ENCODE results near the gene ANKFY1.

Gene ANKFY1

GRCh38 chr17:4176808-4177472 lies 86.8 kb downstream of the ANKFY1 start:
- no peak for DNase-seq

- DNase-seq, result no peak
Observed at GRCh38 chr17:4175921-4176807, 87.6 kb downstream of the ANKFY1 start.

GRCh38 chr17:4174556-4174955 lies 89.2 kb downstream of the ANKFY1 start:
- no peak for DNase-seq

- DNase-seq, result no peak
Observed at GRCh38 chr17:4173781-4174180, 90.0 kb downstream of the ANKFY1 start.

GRCh38 chr17:4172356-4172755 lies 91.4 kb downstream of the ANKFY1 start:
- DNase-seq, result no peak

GRCh38 chr17:4170639-4171280 lies 93.0 kb downstream of the ANKFY1 start:
- DNase-seq, result no peak

GRCh38 chr17:4167786-4168185 lies 96.0 kb downstream of the ANKFY1 start:
- DNase-seq, result peak; percentile 21

GRCh38 chr17:4166419-4166818 lies 97.4 kb downstream of the ANKFY1 start:
- no peak for DNase-seq

- no peak for DNase-seq
Observed at GRCh38 chr17:4165301-4166010, 98.3 kb downstream of the ANKFY1 start.

- peak; percentile 47 for DNase-seq
Observed at GRCh38 chr17:4163951-4164350, 99.8 kb downstream of the ANKFY1 start.

- DNase-seq, result peak; percentile 27
Observed at GRCh38 chr17:4162775-4163466, 100.9 kb downstream of the ANKFY1 start.

GRCh38 chr17:4162321-4162720 lies 101.5 kb downstream of the ANKFY1 start:
- DNase-seq, result no peak

GRCh38 chr17:4161967-4162305 lies 101.8 kb downstream of the ANKFY1 start:
- DNase-seq, result no peak

- peak; percentile 56 for DNase-seq
Observed at GRCh38 chr17:4161192-4161966, 102.4 kb downstream of the ANKFY1 start.

- DNase-seq, result no peak
Observed at GRCh38 chr17:4160294-4160859, 103.4 kb downstream of the ANKFY1 start.

GRCh38 chr17:4159761-4160160 lies 104.0 kb downstream of the ANKFY1 start:
- no peak for DNase-seq

- DNase-seq, result no peak
Observed at GRCh38 chr17:4157618-4158333, 106.0 kb downstream of the ANKFY1 start.

GRCh38 chr17:4156750-4157381 lies 106.9 kb downstream of the ANKFY1 start:
- no peak for DNase-seq

GRCh38 chr17:4155980-4156620 lies 107.7 kb downstream of the ANKFY1 start:
- no peak for DNase-seq

- no peak for DNase-seq
Observed at GRCh38 chr17:4154201-4154600, 109.6 kb downstream of the ANKFY1 start.
